K562 (cell line): ENCODE data around the gene MCF2. TPM values are rescaled to one million over a fixed set of nuclear protein-coding genes. Genes with fewer than 3 reads are reported as not detected.

Experiments
- ATAC-seq: fragments of 200-7000 bp; cut with Tn5 transposase; 3 replicates; pipeline ENCODE4 v1.9.1; 2020; ENCODE audit warnings: moderate library complexity
- BruUV-seq: library from RNA; stranded (reverse); fragments of 400-500 nt; replicated peaks from 2 replicates; lab custom pipeline; 2021; lab: Mats Ljungman, UMichigan
- CTCF ChIA-PET: fragments of 300-600 bp; formaldehyde crosslinking; extraction: SDS; loops from one replicate; lab custom pipeline; 2021; ENCODE audit warnings: low intra/inter-chr PET ratio; lab: Yijun Ruan, JAX
- POLR2A ChIA-PET: fragments of 300-600, 350-650 bp; sonication (Branson Sonifier 250); formaldehyde crosslinking; extraction: SDS; loops from one replicate; lab custom pipeline; 2021; ENCODE audit warnings: antibody characterized with exemption, inconsistent platforms; lab: Yijun Ruan, JAX
- DNase-seq, 4 experiments: peaks; one replicate each; pipeline versions ENCODE4 v3.0.0 to v3.0.0-alpha.2; 2011 to 2018; ENCODE audit warnings: low spot score in 3 of 4, mixed read lengths in 3 of 4; ENCODE audit errors: extremely low read depth in 1 of 4
- FAIRE-seq: peaks from 2 replicates; lab custom pipeline; 2011; peaks lifted over from hg19 to GRCh38; lab: Jason Lieb, UNC
- H2AFZ ChIP-seq: 2 replicates; pipeline ENCODE4 v1.6.0; 2011; ENCODE audit warnings: low read depth, low read length, control low read depth, inconsistent platforms
- H3K27ac ChIP-seq: fragments of 200-600 bp; 3 replicates; pipeline ENCODE4 v1.8.0; 2011; ENCODE audit warnings: low read depth, mild to moderate bottlenecking, control low read depth, inconsistent platforms, low read length, moderate library complexity, mixed read lengths; ENCODE audit errors: extremely low read depth
- H3K27me3 ChIP-seq, 2 experiments: fragments of 300-600 bp in 1 of 2; 2 replicates in 1 of 2; 3 replicates in 1 of 2; pipeline versions ENCODE4 v1.6.0 to v1.8.0; 2011; ENCODE audit warnings: inconsistent platforms in 2 of 2, low read length in 2 of 2, mild to moderate bottlenecking in 1 of 2, mixed read lengths in 1 of 2, moderate library complexity in 1 of 2; ENCODE audit not compliant: control insufficient read depth in 2 of 2, insufficient read depth in 2 of 2
- H3K36me3 ChIP-seq: fragments of 300-600 bp; 3 replicates; pipeline ENCODE4 v1.8.0; 2011; ENCODE audit warnings: mild to moderate bottlenecking, low read length, inconsistent platforms; ENCODE audit not compliant: control insufficient read depth, insufficient read depth
- H3K4me1 ChIP-seq, 2 experiments: fragments of 200-600 bp in 1 of 2; replicated peaks in 1 of 2; 2 replicates in 1 of 2; 3 replicates in 1 of 2; pipeline versions ENCODE4 v1.5.1 to v1.8.0; 2011; ENCODE audit warnings: inconsistent platforms in 2 of 2, low read length in 2 of 2, mild to moderate bottlenecking in 1 of 2, mixed read lengths in 1 of 2, moderate library complexity in 1 of 2; ENCODE audit not compliant: control insufficient read depth in 2 of 2, insufficient read depth in 2 of 2
- H3K4me2 ChIP-seq: 2 replicates; pipeline ENCODE4 v1.6.1; 2011; ENCODE audit warnings: low read length, control low read depth, inconsistent platforms, mixed read lengths; ENCODE audit not compliant: insufficient read depth
- H3K4me3 ChIP-seq: fragments of 200-600 bp; sonication (generic), shearing (Covaris generic); 2 replicates; pipeline ENCODE4 v1.5.1; 2016; ENCODE audit warnings: control low read depth, inconsistent platforms
- H3K79me2 ChIP-seq: fragments of 200-600 bp; 3 replicates; pipeline ENCODE4 v1.8.0; 2011; ENCODE audit warnings: low read length, inconsistent platforms; ENCODE audit not compliant: control insufficient read depth, insufficient read depth
- H3K9ac ChIP-seq, 2 experiments: 2 replicates each; pipeline versions ENCODE4 v1.6.0 to v1.6.1; 2011; ENCODE audit warnings: low read depth in 2 of 2, low read length in 2 of 2, control low read depth in 1 of 2, inconsistent platforms in 1 of 2, mild to moderate bottlenecking in 1 of 2, mixed read lengths in 1 of 2; ENCODE audit not compliant: insufficient read depth in 1 of 2
- H3K9me1 ChIP-seq: one replicate; pipeline ENCODE4 v1.6.0; 2011; ENCODE audit warnings: inconsistent platforms, mild to moderate bottlenecking, low read length, moderate library complexity; ENCODE audit not compliant: control insufficient read depth, insufficient read depth
- H3K9me3 ChIP-seq: replicated peaks from 2 replicates; pipeline ENCODE4 v1.5.1; 2011; ENCODE audit warnings: low read depth, low read length, inconsistent platforms; ENCODE audit not compliant: control insufficient read depth, insufficient read depth
- H4K20me1 ChIP-seq: replicated peaks from 2 replicates; pipeline ENCODE4 v1.6.1; 2011; ENCODE audit warnings: low read length, inconsistent platforms, mixed read lengths; ENCODE audit not compliant: control insufficient read depth, insufficient read depth
- E2F3 ChIP-seq: fragments of 250-450 bp; sonication (Bioruptor Pico); IDR thresholded peaks from 2 replicates; pipeline ENCODE4 v1.4.0; 2020; ENCODE audit warnings: mild to moderate bottlenecking
- ESRRA ChIP-seq: fragments of 450-650 bp; IDR thresholded peaks from 2 replicates; pipeline ENCODE4 v1.6.1; 2014; ENCODE audit warnings: low read depth, mild to moderate bottlenecking, moderate library complexity, borderline replicate concordance
- HOMEZ ChIP-seq: fragments of 250-450 bp; sonication (Bioruptor Pico); IDR thresholded peaks from 2 replicates; pipeline ENCODE4 v1.4.0; 2020; ENCODE audit warnings: mild to moderate bottlenecking, moderate library complexity
- NFIX ChIP-seq: fragments of 250-450 bp; sonication (Bioruptor Pico); IDR thresholded peaks from 2 replicates; pipeline ENCODE4 v1.4.0; 2020; ENCODE audit warnings: low read depth, mild to moderate bottlenecking, moderate library complexity
- TAF15 ChIP-seq: fragments of 200-400 bp; formaldehyde crosslinking; IDR thresholded peaks from 2 replicates; pipeline ENCODE4 v1.6.1; 2017; ENCODE audit warnings: mild to moderate bottlenecking, low read depth, low read length, moderate library complexity
- USF2 ChIP-seq: sonication (generic); formaldehyde crosslinking; IDR thresholded peaks from 2 replicates; pipeline ENCODE4 v1.5.0; 2020; ENCODE audit warnings: missing genetic modification reagents
- ZNF384 ChIP-seq: IDR thresholded peaks from 2 replicates; pipeline ENCODE4 v1.6.1; 2012; ENCODE audit warnings: low read depth, low read length, improper control_type of control experiment
- ZNF589 ChIP-seq: fragments of 200-800 bp; sonication (Bioruptor generic); IDR thresholded peaks from 2 replicates; pipeline ENCODE4 v1.6.1; 2016; ENCODE audit warnings: low read depth, missing genetic modification characterization, missing compliant biosample characterization
- ZNF780A ChIP-seq: fragments of 250-450 bp; sonication (Bioruptor Pico); IDR thresholded peaks from 2 replicates; pipeline ENCODE4 v1.5.0; 2021; ENCODE audit warnings: mild to moderate bottlenecking
- WGBS: fragments of 100-300 bp; shearing (Covaris generic); methylation state at CpG from one replicate; pipeline ENCODE4 v1.1.6; 2016; ENCODE audit warnings: low coverage, mixed read lengths; ENCODE audit not compliant: insufficient coverage; ENCODE audit errors: missing lambda C conversion rate; 5-methylcytosine and 5-hydroxymethylcytosine counted together
- in situ Hi-C: fragments of 300-500 bp; cut with MboI; formaldehyde crosslinking; loops from 4 replicates; pipeline ENCODE4 v1.15.0; 2018; ENCODE audit warnings: inconsistent platforms, mixed read lengths
- intact Hi-C: fragments of 100-400 bp; cut with micrococcal nuclease; formaldehyde crosslinking; loops from 2 replicates; pipeline ENCODE4 v1.14.2; 2022
- polyA plus RNA-seq, 8 experiments: library from polyadenylated mRNA; depleted of rRNA in 4 of 8; stranded (reverse) in 5 of 8; unstranded in 3 of 8; fragments of >200 nt; fragmentation: Nextera tagmentation in 2 of 8; fragmentation: Illumina TruSeq in 1 of 8; extraction: Ambion mirVana in 2 of 8; extraction: Trizol in 1 of 8; gene quantifications; 2 replicates each; pipeline versions ENCODE4 v1.2.1 to v1.2.3, GENCODE V29; 2011 to 2014; ENCODE audit warnings: inconsistent platforms in 1 of 8, missing spikeins in 1 of 8
- total RNA-seq, 7 experiments: library from RNA; depleted of rRNA in 6 of 7; stranded (reverse); fragments of >200 nt in 6 of 7; fragmentation: Illumina TruSeq in 2 of 7; extraction: Trizol in 2 of 7; gene quantifications; 2 replicates each; pipeline versions ENCODE4 v1.2.1 to v1.2.3, GENCODE V29; 2011 to 2021; ENCODE audit warnings: low replicate concordance in 1 of 7

Gene MCF2
- total and polyA plus RNA-seq, 9 of the 15 experiments (the other 6 are each of a cell fraction or from before 2014, with no cell fraction given): 0.03 to 0.78 (median 0.08) TPM; not detected in 3

- no peak for DNase-seq
- POLR2A ChIA-PET: interaction anchor here (0.8 kb wide), 1 partner anchor 9 kb away, joined by 3 read pairs; no protein-coding TSS in a partner anchor
- TF ChIP-seq ZNF780A (no peak), ESRRA (no peak), NFIX (CRISPR knock-in tag) (no peak)
- TF ChIP-seq, all 486 proteins: peak for 0
- intact Hi-C loops: no loop called here
- Histone ChIP-seq H2AFZ (no peak overlapping the region), H3K4me3 (no peak overlapping the region), H3K27ac (no peak overlapping the region), H3K27me3 (no peaks in the 10 kb centered on the region), H3K4me1 (no peaks in the 10 kb centered on the region), H4K20me1 (no peaks in the 10 kb centered on the region), H3K4me2 (no peak overlapping the region), H3K9me1 (no peaks in the 10 kb centered on the region), H3K79me2 (no peaks in the 10 kb centered on the region), H3K9ac (no peak overlapping the region), H3K9me3 (no peaks in the 10 kb centered on the region), H3K36me3 (peaks cover 12% of the 10 kb centered on the region)
- no peak for ATAC-seq
- CTCF ChIA-PET: no interaction called here
- FAIRE-seq: no peak
- no TSS peak for BruUV-seq
- in situ Hi-C loops: no loop called here
Measured at GRCh38 chrX:139738581-139738980, 30.6 kb upstream of the MCF2 start.

GRCh38 chrX:139736151-139736550, 28.2 kb upstream of the MCF2 start:
- no peak overlapping the region for H3K4me3 ChIP-seq
- H3K4me2 ChIP-seq: no peak overlapping the region
- H3K4me1 ChIP-seq: no peaks in the 10 kb centered on the region
- H3K27me3 ChIP-seq: no peaks in the 10 kb centered on the region
- peaks cover 18% of the 10 kb centered on the region; the same call in 2 of the 3 replicates for H3K36me3 ChIP-seq
- H3K9ac ChIP-seq: no peak overlapping the region
- no peaks in the 10 kb centered on the region for H3K79me2 ChIP-seq
- 38% methylated on average over 1 of the region's 1 CpG for WGBS
- no peaks in the 10 kb centered on the region for H3K9me1 ChIP-seq
- H3K27ac ChIP-seq: no peak overlapping the region
- no peaks in the 10 kb centered on the region for H4K20me1 ChIP-seq
- POLR2A ChIA-PET: no interaction called here
- intact Hi-C loops (no loop called here), in situ Hi-C loops (no loop called here)
- no peak for ATAC-seq
- FAIRE-seq: no peak
- no peak for DNase-seq
- no peak overlapping the region for H2AFZ ChIP-seq
- CTCF ChIA-PET: no interaction called here
- no TSS peak for BruUV-seq
- H3K9me3 ChIP-seq: no peaks in the 10 kb centered on the region
- TF ChIP-seq HOMEZ (no peak), USF2 (CRISPR knock-in tag) (no peak), TAF15 (no peak), ZNF384 (no peak), ZNF589 (no peak), E2F3 (CRISPR knock-in tag) (no peak)
